Measurements from ENCODE around the gene LRRC75B.
"Not testable (repeated sequence)": the region's sequence is repeated elsewhere in the genome, so short reads cannot be mapped to it uniquely, and the experiment has no call there.

LRRC75B gene

GRCh38 chr22:24592851-24593558, at the start of gene LRRC75B:
Gene LRRC75B (minus strand): TSS chr22:24593073. CDS start chr22:24593039, 34 bp downstream.
- DNase-seq (ENCODE audit: low read depth) = no peak

GRCh38 chr22:24642307-24642706, 49.4 kb upstream of the LRRC75B start:
- DNase-seq (ENCODE audit: low read depth) = not testable (repeated sequence)

- DNase-seq (ENCODE audit: low read depth) = not testable (repeated sequence)
Observed at GRCh38 chr22:24636513-24636912, 43.6 kb upstream of the LRRC75B start.

DNA sequence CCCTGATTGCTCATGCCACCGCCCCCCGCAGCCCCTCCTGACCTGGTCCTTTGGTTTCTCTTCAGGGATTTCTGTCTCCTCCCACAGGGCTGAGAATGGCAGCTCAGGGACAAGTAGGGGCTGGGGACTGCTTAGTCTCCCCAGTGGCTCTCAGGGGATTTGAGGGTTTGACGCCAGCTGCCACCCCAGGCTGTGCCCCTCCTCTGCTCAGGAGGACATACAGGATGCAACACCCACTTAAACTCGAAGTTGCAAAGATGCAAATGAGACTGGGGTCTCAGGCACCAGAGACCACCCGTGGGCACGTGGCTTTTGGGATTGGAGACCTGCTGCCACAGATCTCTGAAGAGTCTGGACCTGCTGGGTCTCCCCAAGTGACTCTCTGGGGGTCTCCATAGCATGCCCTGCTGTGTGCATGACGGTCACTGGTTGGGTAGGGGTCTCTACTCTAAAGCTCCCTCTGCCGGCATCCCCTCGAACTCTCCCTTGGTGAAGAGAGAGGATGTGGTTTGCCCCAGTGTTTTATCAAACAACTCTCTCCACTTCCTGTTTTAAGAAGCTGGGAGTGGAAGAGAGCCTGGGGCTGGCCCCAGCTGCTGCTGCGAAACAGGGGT, 42.0 kb upstream of the LRRC75B start:
- DNase-seq (ENCODE audit: low read depth) = not testable (repeated sequence)

DNA sequence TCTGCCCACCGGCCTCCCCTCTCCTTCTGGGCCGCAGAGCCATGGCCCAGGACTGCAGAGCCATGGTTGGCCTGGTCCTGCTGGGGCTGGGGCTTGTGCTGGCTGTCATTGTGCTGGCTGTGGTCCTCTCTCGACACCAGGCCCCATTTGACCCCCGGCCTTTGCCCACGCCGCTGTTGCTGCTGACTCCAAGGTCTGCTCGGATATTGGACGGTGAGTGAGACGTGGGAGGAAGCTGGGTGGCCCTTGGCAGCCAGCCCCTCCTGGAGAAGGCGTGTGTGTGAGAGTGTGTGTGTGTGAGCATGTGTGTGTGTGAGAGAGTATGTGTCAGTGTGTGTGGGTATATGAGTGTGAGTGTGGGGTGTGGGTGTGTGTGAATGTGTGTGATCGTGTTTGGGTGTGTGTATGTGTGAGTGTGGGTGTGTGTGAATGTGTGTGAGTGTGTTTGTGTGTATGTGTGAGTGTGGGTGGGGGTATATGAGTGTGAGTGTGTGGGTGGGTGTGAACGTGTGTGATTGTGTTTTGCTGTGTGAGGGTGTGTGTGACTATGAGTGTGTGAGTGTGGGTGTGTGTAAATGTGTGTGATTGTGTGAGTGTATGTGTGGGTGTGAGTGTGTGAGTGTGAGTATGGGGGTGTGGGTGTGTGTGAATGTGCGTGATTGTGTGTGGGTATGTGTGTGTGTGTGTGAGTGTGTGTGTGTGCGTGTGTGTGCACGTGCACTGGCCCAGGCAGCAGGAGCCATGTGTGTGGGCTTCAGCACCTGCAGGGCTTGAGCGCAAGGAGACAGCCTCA, 40.6 kb upstream of the LRRC75B start:
- not testable (repeated sequence) for DNase-seq (ENCODE audit: low read depth)

DNA sequence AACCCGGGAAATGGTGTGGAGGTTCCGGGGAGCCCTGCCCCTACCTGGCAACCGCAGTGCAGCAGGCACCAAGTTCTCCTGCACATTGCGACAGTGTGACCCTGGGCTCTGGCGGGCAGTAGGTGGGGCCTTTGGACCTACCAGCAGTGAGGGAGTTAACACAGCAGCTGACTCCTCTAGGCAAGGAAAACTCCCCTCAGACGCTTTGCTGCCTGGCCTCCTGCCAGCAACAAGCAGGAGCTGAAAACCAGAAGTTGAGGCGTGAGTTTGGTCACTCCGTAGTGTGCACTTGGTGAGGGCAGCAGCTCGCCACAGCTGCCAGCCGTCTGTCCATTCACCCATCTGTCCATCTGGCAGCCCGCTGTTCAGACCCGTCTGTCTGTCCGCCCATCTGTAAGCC, 39.8 kb upstream of the LRRC75B start:
- not testable (repeated sequence) for DNase-seq (ENCODE audit: low read depth)

GRCh38 chr22:24631430-24632122, 38.7 kb upstream of the LRRC75B start:
- DNase-seq (ENCODE audit: low read depth) = not testable (repeated sequence)

- not testable (repeated sequence) for DNase-seq (ENCODE audit: low read depth)
Observed at GRCh38 chr22:24630812-24631427, 38.0 kb upstream of the LRRC75B start.

GRCh38 chr22:24629069-24629468, 36.2 kb upstream of the LRRC75B start:
- DNase-seq (ENCODE audit: low read depth) = not testable (repeated sequence)

GRCh38 chr22:24627911-24628310, 35.0 kb upstream of the LRRC75B start:
- DNase-seq (ENCODE audit: low read depth) = not testable (repeated sequence)

- not testable (repeated sequence) for DNase-seq (ENCODE audit: low read depth)
Observed at GRCh38 chr22:24622596-24622995, 29.7 kb upstream of the LRRC75B start.

- not testable (repeated sequence) for DNase-seq (ENCODE audit: low read depth)
Observed at GRCh38 chr22:24621244-24621643, 28.4 kb upstream of the LRRC75B start.

GRCh38 chr22:24614794-24615193, 21.9 kb upstream of the LRRC75B start:
- DNase-seq (ENCODE audit: low read depth) = not testable (repeated sequence)

GRCh38 chr22:24609888-24610287, 17.0 kb upstream of the LRRC75B start:
- not testable (repeated sequence) for DNase-seq (ENCODE audit: low read depth)

DNA sequence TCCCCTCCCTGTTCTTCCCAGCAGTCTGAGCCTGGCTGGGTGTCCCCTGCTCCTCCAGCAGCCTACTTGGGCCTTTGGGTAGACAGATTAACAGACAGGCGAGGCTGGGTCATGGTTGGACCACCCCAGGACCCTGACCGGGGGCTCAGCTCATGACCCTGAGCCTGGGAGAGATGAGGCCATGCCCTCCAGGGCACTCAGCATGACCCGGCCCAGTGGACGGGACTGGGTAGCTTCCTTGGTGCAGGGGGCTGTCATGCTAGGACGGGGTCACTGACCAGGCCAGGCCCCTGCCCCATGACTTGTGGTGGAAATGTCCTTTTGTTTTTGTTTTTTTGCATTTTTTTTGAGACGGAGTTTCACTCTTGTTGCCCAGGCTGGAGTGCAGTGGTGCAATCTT, 15.5 kb upstream of the LRRC75B start:
- not testable (repeated sequence) for DNase-seq (ENCODE audit: low read depth)

DNA sequence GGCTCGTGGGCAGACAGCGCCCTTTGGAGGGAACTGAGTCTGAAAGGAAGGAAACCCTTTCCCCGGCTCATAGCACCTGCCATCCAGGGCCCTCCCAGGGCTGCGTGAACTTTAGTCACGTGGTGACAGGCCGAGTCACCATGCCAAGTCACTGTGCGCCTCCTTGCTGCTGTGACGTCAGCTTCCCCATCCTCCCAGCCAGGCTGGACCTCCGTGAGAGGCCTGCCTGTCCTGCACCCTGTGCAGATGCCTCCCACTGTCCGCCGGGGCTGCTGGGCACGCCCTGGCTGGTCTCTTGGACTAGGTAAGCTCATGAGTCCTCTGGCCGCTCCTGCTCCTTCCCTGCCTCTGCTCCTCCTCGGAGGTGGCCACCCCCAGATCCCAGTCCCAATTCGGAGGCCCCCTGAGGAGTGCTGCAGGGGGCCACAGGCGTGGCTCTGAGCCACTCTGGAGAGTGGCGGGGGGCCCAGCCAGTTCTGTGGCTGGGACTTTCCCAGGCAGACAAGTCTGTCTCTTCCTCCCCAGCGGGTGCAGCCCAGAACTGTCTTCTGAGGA, 14.6 kb upstream of the LRRC75B start:
- DNase-seq (ENCODE audit: low read depth) = peak; percentile 10

DNA sequence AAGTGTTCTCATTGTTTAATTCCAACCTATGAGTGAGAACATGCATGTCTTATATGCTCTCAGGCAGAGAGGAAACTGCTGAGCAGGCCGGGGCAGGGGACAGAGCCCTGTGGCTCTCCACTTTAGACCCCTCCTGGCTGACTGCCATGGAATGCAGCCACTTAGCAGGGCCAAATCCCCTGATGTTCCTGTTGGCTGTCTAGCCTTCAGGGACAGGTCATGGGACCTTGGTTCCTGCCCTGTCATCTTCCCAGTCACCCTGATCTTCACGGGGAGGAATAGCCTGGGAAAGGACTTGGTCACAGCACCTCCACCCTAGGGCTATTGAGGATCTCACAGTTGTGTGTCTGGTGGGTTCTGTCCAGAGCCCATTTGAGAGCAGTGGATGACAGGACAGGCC, 13.5 kb upstream of the LRRC75B start:
- DNase-seq (ENCODE audit: low read depth) = not testable (repeated sequence)

- not testable (repeated sequence) for DNase-seq (ENCODE audit: low read depth)
Observed at GRCh38 chr22:24603770-24604629, 11.1 kb upstream of the LRRC75B start.

DNA sequence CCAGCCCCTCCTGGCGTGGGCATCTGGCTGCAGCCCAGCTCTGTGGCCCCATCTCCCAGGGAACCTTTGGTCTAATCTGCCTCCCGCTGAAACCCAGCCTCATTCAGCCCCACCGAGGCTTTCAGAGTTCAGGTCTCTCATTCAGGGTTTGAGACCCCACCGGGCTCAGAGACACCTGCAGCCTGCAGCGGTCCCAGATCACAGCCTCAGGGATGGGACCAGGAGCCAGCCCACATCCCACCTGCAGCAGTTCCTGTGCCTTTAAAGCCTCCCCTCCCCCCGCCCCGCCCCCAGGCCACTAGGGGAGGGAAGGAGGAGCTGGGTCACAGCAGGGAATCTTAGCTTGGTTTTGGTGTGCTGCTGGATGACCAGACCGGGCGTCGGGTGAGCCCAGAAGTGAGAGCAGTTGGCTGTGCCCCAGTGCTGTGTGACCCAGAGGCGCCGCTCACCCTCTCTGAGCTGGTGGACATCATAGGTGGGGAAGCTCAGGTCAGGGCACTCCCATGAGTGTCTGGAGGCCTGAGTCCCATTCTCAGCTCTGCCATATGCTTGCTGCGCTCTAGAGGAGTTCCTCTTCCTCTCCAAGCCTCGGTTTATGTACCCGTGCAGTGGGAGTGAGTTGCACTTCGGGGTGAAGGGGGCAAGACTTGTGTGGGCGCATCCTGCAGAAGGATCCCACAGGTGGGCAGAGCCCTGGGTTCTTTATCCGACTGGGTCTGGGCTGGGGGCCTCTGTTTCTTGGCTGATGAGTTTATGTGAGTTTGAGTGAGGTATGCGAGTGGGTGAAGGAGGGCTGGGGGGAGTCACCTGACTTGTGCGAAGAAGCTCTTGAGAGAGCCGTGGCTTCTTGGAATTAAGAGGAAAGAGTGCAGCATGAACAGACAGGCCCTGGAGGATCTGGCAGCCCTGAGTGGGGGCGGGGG, 10.2 kb upstream of the LRRC75B start, which contains the start of gene GGT1:
Gene GGT1 (plus strand): TSS at position 347 of the 923 bp plus-strand sequence. CDS start 7,889 bp downstream, outside the sequence.
- not testable (repeated sequence) for DNase-seq (ENCODE audit: low read depth)
